ENCODE results near the gene ERC1. TPM values are rescaled to one million over a fixed set of nuclear protein-coding genes. Genes with fewer than 3 reads are reported as not detected.
A peak's percentile ranks its signal among the peaks of the same experiment; 100 is the strongest.

ERC1 gene
- total and polyA plus RNA-seq, 2 of the 4 experiments (the other 2 are of a cell fraction) = 11.6 to 25.6 TPM

DNA sequence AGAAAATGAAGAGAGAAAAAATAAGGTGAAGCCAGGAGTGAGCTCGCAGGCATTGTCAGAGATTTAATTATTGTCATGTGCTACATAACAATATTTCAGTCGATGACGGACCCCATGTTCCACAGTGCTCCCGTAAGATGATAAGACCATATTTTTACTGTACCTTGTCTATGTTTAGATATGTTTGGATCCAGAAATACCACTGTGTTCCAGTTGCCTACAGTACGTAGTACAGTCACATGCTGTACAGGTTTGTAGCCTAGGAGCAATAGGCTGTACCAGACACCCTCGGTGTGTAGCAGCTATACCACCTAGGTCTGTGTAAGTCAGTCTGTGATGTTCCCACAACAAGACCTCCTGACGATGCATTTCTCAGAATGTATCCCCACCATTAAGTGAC is 465.9 kb downstream of the ERC1 start:
- H3K9ac ChIP-seq (ENCODE audit: low read depth, low read length) = no peak overlapping the region
- peak overlapping the region; percentile 50; the same call in 1 of the 2 replicates for H3K14ac ChIP-seq (replicated peaks; ENCODE audit: low read depth, low read length)
- 0 out of 2 replicates have a peak overlapping the region, but pooled peaks have one; percentile 32 for H3K23ac ChIP-seq (ENCODE audit: low read depth, low read length)
- intact Hi-C loops (cut with micrococcal nuclease) (no loop called here), in situ Hi-C loops (cut with MboI; ENCODE audit: low sequenced_read_pairs) (no loop called here), dilution Hi-C loops (cut with HindIII; ENCODE audit: low sequenced_read_pairs, unreplicated experiment) (no loop called here)
- peak overlapping the region; percentile 64 for H2BK120ac ChIP-seq (ENCODE audit: low read depth, low read length)
- peak overlapping the region; percentile 29; the same call in 1 of the 2 replicates for H4K91ac ChIP-seq (ENCODE audit: insufficient read depth, low read depth, low read length)
- no peaks in the 10 kb centered on the region for H3K36me3 ChIP-seq (ENCODE audit: control insufficient read depth, insufficient read depth, low read length)
- H3K9me3 ChIP-seq (ENCODE audit: control insufficient read depth, insufficient read depth, low read length) = no peaks in the 10 kb centered on the region
- peak overlapping the region; percentile 82 for H2BK20ac ChIP-seq (ENCODE audit: low read depth, low read length)
- H3K27me3 ChIP-seq (ENCODE audit: control insufficient read depth, insufficient read depth, low read length) = no peaks in the 10 kb centered on the region
- H4K5ac ChIP-seq (ENCODE audit: low read depth, low read length) = no peak overlapping the region
- no peak overlapping the region for H3K56ac ChIP-seq (ENCODE audit: extremely low read depth, insufficient read depth, low read length)
- no peaks in the 10 kb centered on the region for H4K20me1 ChIP-seq (ENCODE audit: insufficient read depth, low read length)
- peak overlapping the region; percentile 52 for H2BK5ac ChIP-seq (ENCODE audit: low read depth, low read length, poor library complexity, severe bottlenecking)
- peak overlapping the region; percentile 68 for H3K4ac ChIP-seq (ENCODE audit: low read depth, low read length)
- H2AK9ac ChIP-seq (replicated peaks; ENCODE audit: low read depth, low read length, poor library complexity) = no peak overlapping the region
- ATAC-seq (ENCODE audit: low read depth) (no peak), DNase-seq (no peak)
- H2BK15ac ChIP-seq (ENCODE audit: low read depth, low read length) = peak overlapping the region; percentile 94; the same call in 1 of the 3 replicates
- H4K8ac ChIP-seq (ENCODE audit: low read depth in 2 of 2, low read length in 2 of 2) = peak overlapping the region; percentile 25 to 64; a peak in 2 of 4 replicates
- peaks cover 5% of the 10 kb centered on the region for H3K4me1 ChIP-seq (ENCODE audit: control insufficient read depth, insufficient read depth, low read length)
- no peak overlapping the region for H3K27ac ChIP-seq (ENCODE audit: insufficient read depth, low read length)
- no CpG with 5 or more reads among the region's 7 CpGs for WGBS, 2 experiments (ENCODE audit: extremely low coverage in 2 of 2, insufficient read length in 1 of 2)
- TF ChIP-seq, protein P1, sequence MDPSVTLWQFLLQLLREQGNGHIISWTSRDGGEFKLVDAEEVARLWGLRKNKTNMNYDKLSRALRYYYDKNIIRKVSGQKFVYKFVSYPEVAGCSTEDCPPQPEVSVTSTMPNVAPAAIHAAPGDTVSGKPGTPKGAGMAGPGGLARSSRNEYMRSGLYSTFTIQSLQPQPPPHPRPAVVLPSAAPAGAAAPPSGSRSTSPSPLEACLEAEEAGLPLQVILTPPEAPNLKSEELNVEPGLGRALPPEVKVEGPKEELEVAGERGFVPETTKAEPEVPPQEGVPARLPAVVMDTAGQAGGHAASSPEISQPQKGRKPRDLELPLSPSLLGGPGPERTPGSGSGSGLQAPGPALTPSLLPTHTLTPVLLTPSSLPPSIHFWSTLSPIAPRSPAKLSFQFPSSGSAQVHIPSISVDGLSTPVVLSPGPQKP (IDR thresholded peaks at IDR 0.05; ENCODE audit: borderline replicate concordance, low read depth, low read length) = no peak
- TF ChIP-seq POLR2A (IDR thresholded peaks at IDR 0.05; ENCODE audit: low read depth, low read length) = no peak
- TF ChIP-seq MXI1 (IDR thresholded peaks at IDR 0.05; ENCODE audit: borderline replicate concordance, low read depth, low read length) = no peak
- TF ChIP-seq CHD1 (IDR thresholded peaks at IDR 0.05; ENCODE audit: low read depth, low read length) = no peak
- TF ChIP-seq NFE2L2 (IDR thresholded peaks at IDR 0.05; ENCODE audit: low read depth, low read length) = no peak
- no peak for TF ChIP-seq CTCF (conservative IDR thresholded peaks at IDR 0.05; ENCODE audit: low read depth, low read length)
- no peak for TF ChIP-seq MAZ (IDR thresholded peaks at IDR 0.05; ENCODE audit: borderline replicate concordance, low read depth, low read length)
- TF ChIP-seq USF2 (IDR thresholded peaks at IDR 0.05; ENCODE audit: low read depth, low read length) = no peak
- no peak for TF ChIP-seq RCOR1 (IDR thresholded peaks at IDR 0.05; ENCODE audit: insufficient replicate concordance, low read length)
- no peak for TF ChIP-seq SMC3 (IDR thresholded peaks at IDR 0.05; ENCODE audit: low read depth, low read length)
- no peak for TF ChIP-seq BHLHE40 (IDR thresholded peaks at IDR 0.05; ENCODE audit: low read depth, low read length)
- peaks cover 12% of the 10 kb centered on the region for H3K9me1 ChIP-seq (ENCODE audit: insufficient read depth, low read length)
- H3K4me3 ChIP-seq (ENCODE audit: insufficient read depth, low read depth, low read length) = no peak overlapping the region
- ChIA-PET POLR2A (ENCODE audit: unreplicated experiment) (no interaction called here), CTCF (no interaction called here)
- H3K18ac ChIP-seq (ENCODE audit: low read depth, low read length) = no peak overlapping the region; the same call in 1 of the 2 replicates
- BruUV-seq (replicated peaks) = no TSS peak
- no peak overlapping the region for H3K4me2 ChIP-seq (ENCODE audit: low read depth, low read length)
- H3K79me1 ChIP-seq (ENCODE audit: low read depth in 1 of 2, low read length in 2 of 2) = peaks cover 8 to 29% of the 10 kb centered on the region in 2 experiments
- H2AFZ ChIP-seq (replicated peaks; ENCODE audit: low read length, poor library complexity) = no peak overlapping the region
- peak overlapping the region; percentile 8 for H2AK5ac ChIP-seq (ENCODE audit: low read depth, low read length)
